ENCODE measurements around the gene AP5Z1. TPM values are rescaled to one million over a fixed set of nuclear protein-coding genes. Genes with fewer than 3 reads are reported as not detected.

The AP5Z1 gene
- total RNA-seq, 1 donor = 35.5 TPM

- DNase-seq (ENCODE audit: low read depth) = no peak
- H3K4me3 ChIP-seq (ENCODE audit: low read depth, low read length) = no peak overlapping the region
- no peak for TF ChIP-seq CTCF (IDR thresholded peaks at IDR 0.05; ENCODE audit: insufficient read depth, low read length)
These were observed 49.7 kb downstream of the AP5Z1 start for GRCh38 chr7:4825081-4825480.

- DNase-seq (ENCODE audit: low read depth) = no peak
- no peak overlapping the region for H3K4me3 ChIP-seq (ENCODE audit: low read depth, low read length)
- TF ChIP-seq CTCF (IDR thresholded peaks at IDR 0.05; ENCODE audit: insufficient read depth, low read length) = no peak
These were observed 53.4 kb downstream of the AP5Z1 start for GRCh38 chr7:4828720-4829383.

GRCh38 chr7:4830176-4830575 is 54.8 kb downstream of the AP5Z1 start:
- peak; percentile 45 for DNase-seq (ENCODE audit: low read depth)
- no peak overlapping the region for H3K4me3 ChIP-seq (ENCODE audit: low read depth, low read length)
- peak; percentile 68 for TF ChIP-seq CTCF (IDR thresholded peaks at IDR 0.05; ENCODE audit: insufficient read depth, low read length)

DNA sequence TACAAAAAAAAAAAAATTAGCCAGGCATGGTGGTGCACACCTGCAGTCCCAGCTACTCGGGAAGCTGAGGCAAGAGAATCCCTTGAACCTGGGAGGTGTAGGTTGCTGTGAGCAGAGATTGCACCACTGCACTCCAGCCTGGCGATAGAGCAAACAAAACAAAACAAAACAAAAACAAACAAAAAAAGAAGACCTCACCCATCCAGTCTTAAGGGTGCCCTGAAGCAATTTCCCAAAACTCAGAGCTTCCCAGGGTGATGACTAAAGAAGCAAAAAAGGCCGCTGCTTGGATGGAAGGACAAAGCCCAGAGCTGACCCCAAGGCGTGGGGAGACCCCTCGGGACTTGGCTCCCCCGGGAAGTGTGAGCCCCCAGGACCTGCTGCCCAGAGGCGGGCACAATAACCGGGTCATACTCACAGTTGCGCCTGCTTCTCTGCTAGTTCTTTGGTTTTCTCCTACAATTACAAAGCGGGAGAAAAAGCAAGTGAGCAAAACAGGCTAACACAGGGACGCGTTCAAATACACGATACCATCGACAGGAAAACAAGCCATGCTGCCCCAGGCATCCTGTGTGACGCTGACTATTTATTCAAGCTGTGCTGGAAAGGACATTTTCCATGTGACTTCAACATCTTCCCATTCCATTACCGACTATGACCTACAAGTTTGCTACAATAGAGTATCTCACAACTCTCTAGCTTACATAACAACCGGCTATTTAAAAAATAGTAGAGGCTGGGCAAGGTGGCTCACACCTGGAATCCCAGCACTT is 56.5 kb downstream of the AP5Z1 start:
- no peak for TF ChIP-seq CTCF (IDR thresholded peaks at IDR 0.05; ENCODE audit: insufficient read depth, low read length)
- H3K4me3 ChIP-seq (ENCODE audit: low read depth, low read length) = no peak overlapping the region
- no peak for DNase-seq (ENCODE audit: low read depth)

GRCh38 chr7:4832711-4833110 is 57.3 kb downstream of the AP5Z1 start:
- no peak overlapping the region for H3K4me3 ChIP-seq (ENCODE audit: low read depth, low read length)
- DNase-seq (ENCODE audit: low read depth) = no peak
- TF ChIP-seq CTCF (IDR thresholded peaks at IDR 0.05; ENCODE audit: insufficient read depth, low read length) = no peak

DNA sequence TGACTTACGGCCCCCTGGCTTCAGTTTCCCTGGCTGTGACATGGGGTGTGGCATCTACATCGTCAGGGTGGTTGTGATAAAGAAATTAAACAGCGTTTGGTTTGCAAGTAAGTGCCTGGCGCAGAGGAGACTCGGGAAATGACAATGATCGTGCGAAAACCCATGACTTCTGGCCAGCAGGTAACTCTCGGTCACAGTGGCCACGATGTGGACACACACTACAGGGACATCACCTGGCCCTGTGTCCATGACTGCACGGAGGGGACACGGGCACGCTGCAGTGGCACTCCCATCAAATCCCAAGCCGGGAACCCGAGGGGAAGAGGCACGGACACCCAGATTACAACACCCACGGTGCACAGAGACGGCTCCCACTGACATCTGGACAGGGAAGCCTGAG is 57.8 kb downstream of the AP5Z1 start:
- no peak for TF ChIP-seq CTCF (IDR thresholded peaks at IDR 0.05; ENCODE audit: insufficient read depth, low read length)
- no peak for DNase-seq (ENCODE audit: low read depth)

More for the DNA sequence above, 57.8 kb downstream of the AP5Z1 start:
- H3K4me3 ChIP-seq (ENCODE audit: low read depth, low read length) = no peak overlapping the region
